HG03432 (cell line): ENCODE results near the gene SPANXC.
A peak's percentile ranks its signal among the peaks of the same experiment; 100 is the strongest.
"Not testable (repeated sequence)": the region's sequence is repeated elsewhere in the genome, so short reads cannot be mapped to it uniquely, and the experiment has no call there.

Experiments used
- ATAC-seq: cut with Tn5 transposase; IDR thresholded peaks from one replicate; pipeline ENCODE4 v1.9.1; 2021; ENCODE audit warnings: mild to moderate bottlenecking, moderate library complexity; ENCODE audit not compliant: unreplicated experiment

SPANXC gene, protein sequence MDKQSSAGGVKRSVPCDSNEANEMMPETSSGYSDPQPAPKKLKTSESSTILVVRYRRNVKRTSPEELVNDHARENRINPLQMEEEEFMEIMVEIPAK

DNA sequence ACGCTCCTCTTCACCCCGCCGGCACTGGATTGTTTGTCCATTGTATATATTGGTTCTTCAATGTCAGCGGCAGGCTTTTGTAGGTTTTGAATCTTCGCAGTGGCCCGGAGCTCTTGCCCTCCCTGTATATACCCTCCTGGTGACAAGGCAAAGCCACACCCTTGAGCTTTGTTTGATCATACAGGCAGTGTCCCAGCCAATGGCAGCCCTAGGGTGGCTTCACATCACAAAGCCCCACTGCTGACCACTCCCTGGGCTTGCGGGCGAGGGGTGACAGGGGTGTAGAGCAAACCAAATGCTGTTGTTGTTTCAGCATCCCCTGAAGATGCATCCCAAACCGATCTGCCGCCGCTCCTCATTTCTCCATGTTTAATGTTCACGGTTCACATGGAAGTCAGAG is at the start of gene SPANXC:
Gene SPANXC, minus strand, starts transcription at position 101 of the 400 bp plus-strand sequence. Its CDS starts 60 bp downstream, at position 41.
- not testable (repeated sequence) for ATAC-seq

DNA sequence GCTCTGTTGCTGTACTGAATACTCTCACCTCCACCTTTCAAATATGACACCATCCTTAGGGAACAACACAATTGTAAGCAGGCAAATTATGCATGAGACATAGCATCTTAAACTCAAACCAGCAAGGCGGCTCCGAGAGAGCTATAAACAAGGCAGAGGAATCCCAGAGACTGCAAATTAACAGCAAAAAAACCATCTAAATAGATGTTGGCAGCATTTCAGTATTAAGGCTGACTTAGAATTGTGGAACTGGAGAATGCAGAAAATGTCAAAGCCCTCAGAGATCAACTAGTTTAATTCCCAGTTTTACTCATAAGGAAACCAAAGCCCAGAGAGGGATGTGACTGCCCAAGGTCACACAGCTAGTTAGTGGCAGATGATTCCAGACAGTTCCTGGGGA is 37.2 kb upstream of the SPANXC start:
- ATAC-seq: no peak

DNA sequence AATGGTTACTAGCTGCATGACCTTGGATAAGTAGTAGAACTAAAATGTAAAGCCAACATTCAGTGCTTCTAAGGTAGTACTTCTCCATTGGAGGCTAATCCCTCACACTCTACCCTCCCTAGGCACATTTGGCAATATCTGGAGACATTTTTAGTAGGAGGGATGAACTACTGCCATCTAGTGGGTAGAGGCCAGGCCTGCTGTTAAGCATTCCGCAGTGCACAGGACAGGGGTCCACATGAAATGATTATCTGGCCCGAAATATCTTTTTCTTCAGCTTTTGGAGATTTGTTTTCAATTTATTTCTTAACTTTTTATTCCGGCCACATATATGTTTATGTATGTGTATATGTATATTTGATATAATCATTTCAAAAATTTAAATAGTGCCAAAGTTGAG is 36.0 kb upstream of the SPANXC start:
- ATAC-seq: peak; percentile 47

DNA sequence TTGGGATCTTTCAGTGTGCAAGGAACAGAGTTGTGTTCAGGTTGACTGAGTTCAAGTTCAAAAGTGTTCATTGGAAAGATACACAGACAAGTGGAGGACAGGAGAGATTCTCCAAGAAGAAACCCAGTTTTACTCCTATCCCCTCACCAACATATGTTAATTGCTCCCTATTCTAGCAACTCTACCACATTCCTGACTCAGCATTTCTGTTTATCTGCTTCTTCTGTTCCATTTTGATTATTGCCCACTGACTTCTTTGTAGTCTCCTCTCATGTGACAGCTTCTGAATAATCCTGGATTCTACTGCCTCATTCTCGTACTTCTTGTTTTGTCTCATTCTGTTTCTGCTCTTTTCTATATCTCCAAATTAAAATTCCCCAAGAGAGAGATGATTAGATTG is 15.8 kb upstream of the SPANXC start:
- ATAC-seq: no peak

DNA sequence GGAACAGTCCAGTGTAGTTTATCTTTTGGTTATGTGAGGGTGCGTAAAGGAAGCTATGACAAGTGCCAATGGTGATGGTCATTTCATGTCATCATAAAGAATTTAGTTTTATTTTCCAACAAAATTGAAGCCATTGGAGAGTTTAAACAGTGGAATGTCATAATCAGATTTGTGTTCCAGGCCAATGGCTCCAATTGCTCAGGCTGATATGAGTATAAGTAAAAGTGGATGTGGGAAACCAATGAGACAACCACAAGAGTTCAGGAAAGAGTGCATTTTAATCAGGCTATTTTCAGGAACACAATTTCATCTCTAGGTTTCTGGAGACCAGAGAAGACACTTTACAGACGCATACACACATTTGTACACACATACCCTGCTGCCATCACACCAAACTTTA is 20.7 kb downstream of the SPANXC start:
- no peak for ATAC-seq

DNA sequence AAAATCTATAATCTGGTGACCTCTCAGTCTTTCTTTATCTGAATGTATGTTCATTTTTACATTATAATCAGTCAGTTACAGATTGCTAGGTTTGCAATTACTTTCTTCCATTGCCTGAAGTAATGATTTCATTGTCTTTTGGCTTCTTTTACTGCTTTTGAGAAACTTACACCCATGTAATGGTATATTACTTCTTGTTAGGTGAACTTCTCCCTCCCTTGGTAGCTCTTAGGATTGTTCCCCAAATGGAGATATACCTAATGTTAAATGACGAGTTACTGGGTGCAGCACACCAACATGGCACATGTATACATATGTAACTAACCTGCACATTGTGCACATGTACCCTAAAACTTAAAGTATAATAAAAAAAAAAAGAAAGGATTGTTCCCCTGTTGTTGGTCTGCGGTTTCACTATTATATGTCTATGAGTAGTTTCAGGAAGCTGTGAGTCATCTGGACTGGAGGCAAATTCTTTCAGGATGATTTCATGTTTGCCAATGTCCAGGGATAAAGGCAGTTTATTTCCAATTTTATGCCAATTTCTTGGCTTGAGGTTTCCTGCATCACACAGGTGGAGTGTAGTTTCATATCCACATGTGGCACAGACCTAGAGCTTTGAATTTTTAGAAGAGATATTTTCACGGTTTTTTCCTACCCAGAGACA is 21.8 kb downstream of the SPANXC start:
- ATAC-seq: no peak

DNA sequence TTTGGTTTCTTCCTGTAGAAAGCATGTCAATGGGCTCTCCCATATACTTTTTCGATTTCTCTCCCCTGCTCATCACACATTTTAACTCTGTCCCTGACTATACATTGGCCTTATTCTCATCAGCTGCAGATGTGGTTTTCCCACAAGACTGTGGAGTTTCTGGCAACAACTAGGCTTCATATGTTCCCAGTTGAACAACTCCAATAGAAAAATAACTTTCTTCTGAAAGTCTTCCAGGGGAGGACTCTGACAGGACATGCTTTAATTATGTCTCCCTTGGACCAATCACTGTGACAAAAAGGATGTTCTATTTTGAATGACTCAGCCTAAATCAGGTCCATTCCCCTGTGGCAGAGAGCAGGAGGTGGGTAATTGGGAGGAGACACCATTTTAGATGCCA is 28.1 kb downstream of the SPANXC start:
- no peak for ATAC-seq

DNA sequence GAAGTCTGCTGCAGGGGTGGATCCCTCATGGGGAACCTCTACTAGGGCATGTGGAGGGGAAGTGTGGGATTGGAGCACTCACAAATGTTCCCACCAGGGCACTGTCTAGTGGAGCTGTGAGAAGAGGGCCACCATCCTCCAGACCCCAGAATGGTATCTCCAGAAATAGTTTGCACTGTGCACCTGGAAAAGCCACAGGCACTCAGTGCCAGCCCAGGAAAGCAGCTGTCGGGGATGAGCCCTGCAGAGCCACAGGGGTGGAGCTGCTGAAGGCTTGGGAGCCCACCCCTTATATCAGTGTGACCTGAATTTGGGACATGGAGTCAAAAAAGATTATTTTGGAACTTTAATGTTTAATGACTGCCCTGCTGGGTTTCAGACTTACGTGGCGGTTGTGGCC is 40.4 kb downstream of the SPANXC start:
- ATAC-seq: no peak
